Inflammatory macrophage treated with lipopolysaccharide for 1 hour (primary cell): Measurements from ENCODE around the gene AURKAIP1.

ENCODE experiments used
- DNase-seq, 2 donors: peaks; one replicate each; pipeline ENCODE4 v3.0.0-alpha.2; 2020 to 2022

Gene AURKAIP1

GRCh38 chr1:1331068-1331965 lies 43.7 kb downstream of the AURKAIP1 start, which contains the start of gene TAS1R3:
Gene TAS1R3 (plus strand): TSS chr1:1331280. CDS start chr1:1331346, 66 bp downstream.
- no peak for DNase-seq

- no peak for DNase-seq
These were observed 44.5 kb downstream of the AURKAIP1 start for GRCh38 chr1:1330366-1331067.

GRCh38 chr1:1329304-1330210 lies 45.5 kb downstream of the AURKAIP1 start:
- no peak for DNase-seq

GRCh38 chr1:1328254-1328653 lies 46.8 kb downstream of the AURKAIP1 start:
- no peak for DNase-seq

- no peak for DNase-seq
These were observed 47.7 kb downstream of the AURKAIP1 start for GRCh38 chr1:1327291-1327690.

- no peak for DNase-seq
These were observed 48.9 kb downstream of the AURKAIP1 start for GRCh38 chr1:1326075-1326605.

- DNase-seq = no peak
These were observed 49.5 kb downstream of the AURKAIP1 start for GRCh38 chr1:1325288-1326074.

- DNase-seq = peak; percentile 84 to 92
These were observed 50.3 kb downstream of the AURKAIP1 start, which contains the start of the genes CPTP and INTS11 for GRCh38 chr1:1324524-1325287. Gene CPTP (plus strand): TSS chr1:1324802. CDS start chr1:1326911, 2,109 bp downstream. Gene INTS11 (minus strand): TSS chr1:1324660. CDS start chr1:1324608, 52 bp downstream.

GRCh38 chr1:1324084-1324523 lies 50.9 kb downstream of the AURKAIP1 start:
- DNase-seq = no peak
